AG04450 (cell line): ENCODE measurements around the gene SCYGR3. TPM values are rescaled to one million over a fixed set of nuclear protein-coding genes. Genes with fewer than 3 reads are reported as not detected.

Experiments used
- CTCF ChIA-PET: fragments of 300-600, 350-600 bp; formaldehyde crosslinking; extraction: SDS; loops from one replicate; lab custom pipeline; 2022; ENCODE audit warnings: antibody characterized with exemption, inconsistent platforms; lab: Charles Lee
- POLR2A ChIA-PET: fragments of 350-600 bp; formaldehyde crosslinking; extraction: SDS; loops from one replicate; lab custom pipeline; 2021; ENCODE audit warnings: antibody characterized with exemption, inconsistent platforms; lab: Yijun Ruan, JAX
- DNase-seq: peaks from one replicate; pipeline ENCODE4 v3.0.0-alpha.2; 2011; ENCODE audit warnings: low read depth, low spot score
- H3K27ac ChIP-seq: one replicate; pipeline ENCODE4 v1.5.1; 2012; ENCODE audit warnings: low read depth, low read length, control low read depth
- H3K27me3 ChIP-seq: one replicate; pipeline ENCODE4 v1.6.0; 2012; ENCODE audit warnings: low read length; ENCODE audit not compliant: control insufficient read depth, insufficient read depth
- H3K4me3 ChIP-seq: 2 replicates; pipeline ENCODE4 v1.5.1; 2011; ENCODE audit warnings: mild to moderate bottlenecking, low read depth, low read length, control low read depth
- H3K9me3 ChIP-seq: 2 replicates; pipeline ENCODE4 v1.5.1; 2012; ENCODE audit warnings: low read length; ENCODE audit not compliant: control insufficient read depth, insufficient read depth
- CTCF ChIP-seq: IDR thresholded peaks from 2 replicates; pipeline ENCODE4 v1.5.1; 2011; ENCODE audit warnings: low read depth, low read length, control low read depth, inconsistent platforms
- polyA plus RNA-seq: library from polyadenylated mRNA; depleted of rRNA; stranded (reverse); fragments of >200 nt; gene quantifications from 2 replicates; pipeline ENCODE4 v1.2.3, GENCODE V29; 2011

SCYGR3 gene
- polyA plus RNA-seq, 1 experiment, result not detected

- Histone ChIP-seq H3K9me3 (no peaks in the 10 kb centered on the region), H3K4me3 (no peak overlapping the region), H3K27me3 (no peaks in the 10 kb centered on the region), H3K27ac (no peak overlapping the region)
- ChIA-PET POLR2A (no interaction called here), CTCF (no interaction called here)
- DNase-seq, result no peak
- TF ChIP-seq CTCF, result no peak
Measured at GRCh38 chr2:227579791-227580190, 34.8 kb downstream of the SCYGR3 start.

- ChIA-PET POLR2A (no interaction called here), CTCF (no interaction called here)
- no peaks in the 10 kb centered on the region for H3K9me3 ChIP-seq
- no peak overlapping the region for H3K4me3 ChIP-seq
- no peaks in the 10 kb centered on the region for H3K27me3 ChIP-seq
- no peak for DNase-seq
- no peak overlapping the region for H3K27ac ChIP-seq
- TF ChIP-seq CTCF, result no peak
Measured at GRCh38 chr2:227578642-227579041, 36.0 kb downstream of the SCYGR3 start.

DNA sequence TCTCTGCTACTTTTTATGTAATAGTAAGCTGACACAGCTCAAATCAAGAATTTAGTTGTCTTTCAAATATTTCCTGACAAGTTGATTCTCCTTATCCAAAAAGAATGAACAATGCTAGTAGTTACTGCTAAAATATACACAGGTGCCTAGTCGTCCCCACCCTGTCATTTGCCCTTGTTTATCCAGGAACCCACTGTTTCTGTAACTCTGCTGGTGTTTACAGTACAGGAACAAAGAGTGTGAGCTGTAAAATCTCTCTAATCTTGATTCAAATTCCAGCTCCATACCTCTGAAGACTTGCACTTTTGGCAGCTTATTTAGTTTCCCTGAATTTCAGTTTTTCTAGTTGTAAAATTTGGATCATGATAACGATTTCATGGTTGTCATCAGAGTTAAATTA lies 37.1 kb downstream of the SCYGR3 start:
- POLR2A ChIA-PET, result no interaction called here

DNA sequence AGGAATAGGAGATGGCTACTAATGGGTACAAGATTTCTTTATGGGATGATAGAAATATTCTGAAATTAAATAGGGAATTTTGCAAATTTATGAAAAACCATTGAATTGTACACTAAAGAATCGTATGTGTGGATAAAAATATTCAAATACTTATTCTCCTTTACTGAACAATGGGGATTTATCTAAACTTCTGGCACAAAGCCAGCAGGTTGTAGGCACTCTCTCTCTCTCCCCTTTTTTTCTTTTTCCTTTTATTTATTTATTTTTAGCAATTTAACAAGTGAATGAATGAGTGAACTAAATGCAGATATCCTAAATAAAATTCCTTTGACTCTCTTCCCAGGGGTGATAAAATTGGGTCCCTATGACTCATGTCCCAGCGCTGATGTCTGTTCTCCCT lies 37.8 kb downstream of the SCYGR3 start:
- Histone ChIP-seq H3K27me3 (no peaks in the 10 kb centered on the region), H3K4me3 (no peak overlapping the region), H3K9me3 (no peaks in the 10 kb centered on the region), H3K27ac (no peak overlapping the region)
- ChIA-PET POLR2A (no interaction called here), CTCF (no interaction called here)
- no peak for TF ChIP-seq CTCF
- DNase-seq, result no peak

More for the DNA sequence above, 37.1 kb downstream of the SCYGR3 start:
- no peak overlapping the region for H3K27ac ChIP-seq
- no peak overlapping the region for H3K4me3 ChIP-seq
- CTCF ChIA-PET, result no interaction called here
- H3K27me3 ChIP-seq, result no peaks in the 10 kb centered on the region
- H3K9me3 ChIP-seq, result no peaks in the 10 kb centered on the region
- TF ChIP-seq CTCF, result no peak
- DNase-seq, result no peak

GRCh38 chr2:227576110-227576509 lies 38.5 kb downstream of the SCYGR3 start:
- no peak for DNase-seq
- H3K27ac ChIP-seq, result no peak overlapping the region

More at GRCh38 chr2:227576110-227576509, 38.5 kb downstream of the SCYGR3 start:
- Histone ChIP-seq H3K4me3 (no peak overlapping the region), H3K27me3 (no peaks in the 10 kb centered on the region), H3K9me3 (no peaks in the 10 kb centered on the region)
- ChIA-PET POLR2A (interaction anchor here (0.6 kb wide), 1 partner anchor 24 kb away, joined by 4 read pairs; no protein-coding TSS in a partner anchor), CTCF (no interaction called here)
- TF ChIP-seq CTCF, result no peak
